Measurements from ENCODE around the gene PLCD1.

The PLCD1 gene

DNA sequence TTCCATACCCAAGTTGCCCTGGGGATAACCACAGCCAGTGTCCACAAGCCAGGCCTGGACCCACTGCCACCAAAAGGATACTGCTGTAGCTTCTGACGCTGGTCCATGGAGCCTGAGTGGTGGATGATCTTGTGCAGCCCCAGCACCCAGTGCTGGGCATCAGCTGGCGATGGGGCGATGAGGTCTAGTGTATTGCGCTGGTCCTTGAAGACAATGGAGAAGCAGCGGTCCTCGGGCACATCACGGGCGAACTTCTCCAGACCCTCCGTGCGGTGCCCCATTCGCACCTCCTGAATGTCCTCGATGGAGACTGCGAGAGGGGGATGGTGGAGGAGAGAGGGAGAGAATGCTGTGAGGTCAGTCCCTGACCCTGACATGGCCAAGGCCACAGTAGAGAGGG lies 13.0 kb downstream of the PLCD1 start:
- no peak for DNase-seq

DNA sequence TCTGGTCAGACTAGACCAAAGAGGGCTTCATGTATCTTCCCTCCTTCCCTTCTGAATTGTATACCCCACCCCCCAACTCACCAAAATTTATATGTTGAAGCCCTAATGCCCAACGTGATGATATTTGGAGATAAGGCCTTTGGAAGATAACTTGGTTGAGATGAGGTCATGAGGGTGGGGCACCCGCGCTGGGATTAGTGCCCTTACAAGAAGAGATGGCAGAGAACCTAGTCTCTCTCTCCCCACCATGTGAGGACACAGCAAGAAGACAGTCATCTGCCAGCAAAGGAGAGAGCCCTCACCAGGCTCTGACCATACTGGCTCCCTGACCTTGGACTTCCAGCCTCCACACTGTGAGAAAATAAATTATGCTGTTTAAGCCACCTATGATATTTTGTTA lies 13.5 kb downstream of the PLCD1 start:
- no peak for DNase-seq

DNA sequence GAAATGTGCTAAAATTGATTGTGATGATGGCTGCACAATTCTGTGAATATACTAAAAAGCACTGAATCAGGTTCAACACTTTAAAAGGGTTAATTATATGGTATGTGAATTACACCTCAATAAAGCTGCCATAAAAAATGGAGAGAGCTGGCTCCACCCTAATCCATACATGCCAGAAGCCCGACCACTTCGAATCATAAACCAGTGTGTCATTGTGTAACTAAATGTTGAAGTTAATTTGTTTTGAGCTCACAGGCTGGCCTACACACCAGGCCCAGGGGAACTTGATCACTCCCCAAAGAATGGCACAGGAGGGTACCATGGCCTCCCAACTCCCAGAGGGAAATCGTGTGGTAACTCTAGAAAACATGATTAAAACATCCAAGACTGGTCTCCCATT lies 14.0 kb downstream of the PLCD1 start:
- no peak for DNase-seq

DNA sequence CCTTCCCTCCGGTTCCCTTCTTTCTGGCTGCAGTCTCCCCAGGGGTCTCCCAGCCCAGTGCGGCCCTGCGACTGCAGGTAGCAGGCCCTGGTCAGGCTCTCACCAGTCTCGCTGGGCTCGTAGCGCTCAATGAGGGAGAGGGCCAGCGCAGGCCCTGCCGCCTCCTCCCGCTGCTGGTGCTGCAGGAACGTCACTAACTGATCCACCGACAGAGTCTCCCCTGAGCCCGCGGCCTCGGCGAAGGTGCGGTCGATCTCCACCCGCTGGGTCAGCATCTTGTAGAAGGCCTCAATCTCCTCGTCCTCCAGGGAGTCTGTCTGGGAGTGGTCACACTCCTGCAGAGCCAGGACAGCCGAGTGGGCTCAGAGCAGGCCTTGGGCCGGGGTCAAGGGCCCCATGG lies 18.3 kb downstream of the PLCD1 start:
- DNase-seq = no peak

DNA sequence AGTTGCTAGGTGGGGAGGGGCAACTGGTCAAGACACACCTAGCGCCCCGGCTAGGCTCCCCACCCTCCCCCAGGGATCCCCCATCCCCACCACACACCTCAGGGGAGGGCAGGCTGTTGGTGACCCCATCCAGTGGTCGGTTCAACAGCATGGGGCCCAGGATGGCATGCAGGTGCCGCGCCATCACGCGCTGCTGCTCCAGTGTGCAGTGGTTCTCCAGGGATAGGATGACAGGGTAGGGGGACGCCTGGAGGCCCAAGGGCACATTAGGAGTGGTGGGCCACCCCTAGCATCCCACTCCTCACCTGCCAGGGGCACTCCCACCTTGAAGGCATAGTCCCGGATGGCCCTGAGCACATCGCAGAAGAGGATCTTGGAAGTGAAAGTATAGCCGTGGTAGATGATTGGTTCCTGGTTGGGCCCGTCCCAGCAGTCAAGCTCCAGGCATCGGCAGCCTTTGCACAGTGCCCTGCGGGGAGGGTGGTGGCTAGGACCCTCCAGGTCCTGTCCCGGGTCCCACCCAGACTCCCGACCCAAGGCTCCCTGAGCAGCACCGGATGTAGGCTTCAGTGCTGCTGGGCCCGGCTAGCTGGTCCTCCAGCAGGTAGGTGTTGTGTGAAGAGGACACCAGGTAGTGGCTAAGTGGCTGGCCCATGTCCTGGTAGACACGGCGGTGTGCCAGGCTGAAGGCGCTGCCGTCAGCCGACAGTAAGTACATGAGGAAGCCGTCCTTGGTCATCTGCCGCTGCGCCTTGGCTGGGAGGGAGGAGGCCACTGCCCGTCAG lies 19.4 kb downstream of the PLCD1 start:
- DNase-seq = no peak

DNA sequence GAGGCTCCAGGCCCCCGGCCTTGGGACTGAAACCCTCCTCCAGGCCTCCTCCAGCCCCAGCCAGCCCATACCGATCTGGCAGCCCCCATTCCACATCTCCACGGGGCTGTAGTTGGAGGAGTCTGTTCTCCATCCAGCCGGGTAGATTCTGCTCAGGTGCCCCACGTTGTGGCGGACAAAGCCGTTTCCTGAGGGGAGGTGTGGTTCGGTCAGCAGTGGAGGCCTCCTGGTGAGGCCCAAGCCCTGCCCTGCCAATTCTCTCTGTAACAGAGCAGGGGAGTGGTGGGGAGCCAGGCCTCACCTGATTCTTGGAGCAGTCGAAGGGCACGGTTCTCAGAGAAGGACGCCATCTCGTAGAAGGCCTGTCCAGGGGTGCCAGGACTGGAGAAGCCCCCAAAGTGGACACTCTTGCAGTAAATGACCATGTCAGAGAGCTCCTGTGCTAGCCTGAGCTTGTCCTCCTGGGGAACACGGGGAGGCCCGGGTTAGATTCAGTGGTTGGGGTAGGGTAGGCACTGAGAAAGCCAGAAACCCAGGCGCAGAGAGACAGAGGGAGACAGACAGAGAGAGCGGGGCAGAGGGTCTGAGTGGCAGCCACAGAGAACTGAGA lies 20.4 kb downstream of the PLCD1 start:
- DNase-seq = no peak

DNA sequence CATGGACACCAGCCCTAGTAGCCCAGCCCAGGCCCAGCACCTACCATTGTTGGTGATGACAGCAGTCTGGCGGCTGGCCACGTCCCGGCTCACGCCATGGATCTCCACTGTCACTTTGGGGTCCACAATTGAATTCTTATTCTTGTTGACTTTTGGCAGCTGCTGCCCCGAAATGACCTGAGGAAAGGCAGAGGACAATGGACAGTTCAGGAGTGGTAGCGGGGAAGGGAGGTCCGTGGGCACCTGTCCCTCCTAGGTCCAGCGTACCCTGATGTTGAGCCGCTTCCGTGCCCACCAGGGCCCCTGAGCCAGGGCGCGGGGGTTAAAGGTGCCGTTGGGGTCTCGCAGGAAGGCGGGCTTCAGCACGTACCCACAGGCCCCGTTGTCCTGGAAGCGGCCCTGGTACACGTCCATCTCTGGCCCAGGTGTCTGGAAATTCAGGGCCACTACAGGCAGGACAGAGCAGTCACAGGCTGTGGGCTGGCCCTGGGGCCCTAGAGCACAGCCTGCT lies 21.2 kb downstream of the PLCD1 start:
- DNase-seq = no peak

DNA sequence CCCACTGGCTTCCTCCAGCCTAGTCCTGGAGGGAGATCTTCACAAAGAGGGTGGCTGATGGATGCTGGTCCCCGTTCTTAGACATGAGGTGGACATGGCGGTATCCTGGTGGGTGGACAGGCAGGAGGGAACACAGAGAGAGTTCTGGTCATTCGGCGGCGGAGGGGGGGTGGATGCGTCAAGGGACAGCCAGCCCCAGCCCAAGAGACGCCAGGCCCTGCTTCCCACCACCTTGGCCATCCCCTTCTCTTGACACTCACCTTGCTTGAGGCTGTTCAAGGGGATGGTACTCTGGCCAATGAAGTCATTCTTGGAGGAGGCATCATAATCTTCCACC lies 21.7 kb downstream of the PLCD1 start:
- no peak for DNase-seq

DNA sequence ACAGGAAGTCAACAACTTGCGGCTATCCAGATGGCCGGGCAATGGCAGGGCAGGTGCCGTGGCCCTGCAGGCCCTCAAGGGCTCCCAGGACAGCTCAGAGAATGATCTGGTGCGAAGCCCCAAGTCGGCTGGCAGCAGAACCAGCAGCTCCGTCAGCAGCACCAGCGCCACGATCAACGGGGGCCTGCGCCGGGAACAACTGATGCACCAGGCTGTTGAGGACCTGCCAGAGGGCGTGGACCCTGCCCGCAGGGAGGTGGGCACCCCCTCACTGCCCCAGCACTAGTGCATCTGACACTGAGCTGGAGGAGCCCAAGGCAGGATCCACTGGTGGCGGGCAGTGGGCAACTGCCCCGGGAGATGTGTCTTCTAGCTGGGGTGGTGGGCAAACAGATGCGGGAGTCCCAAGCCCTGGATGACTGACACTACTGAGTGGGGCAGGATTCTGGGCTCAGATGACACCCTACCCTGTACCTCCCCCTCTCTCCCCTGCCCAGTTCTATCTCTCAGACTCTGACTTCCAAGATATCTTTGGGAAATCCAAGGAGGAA lies 22.9 kb downstream of the PLCD1 start:
- no peak for DNase-seq

DNA sequence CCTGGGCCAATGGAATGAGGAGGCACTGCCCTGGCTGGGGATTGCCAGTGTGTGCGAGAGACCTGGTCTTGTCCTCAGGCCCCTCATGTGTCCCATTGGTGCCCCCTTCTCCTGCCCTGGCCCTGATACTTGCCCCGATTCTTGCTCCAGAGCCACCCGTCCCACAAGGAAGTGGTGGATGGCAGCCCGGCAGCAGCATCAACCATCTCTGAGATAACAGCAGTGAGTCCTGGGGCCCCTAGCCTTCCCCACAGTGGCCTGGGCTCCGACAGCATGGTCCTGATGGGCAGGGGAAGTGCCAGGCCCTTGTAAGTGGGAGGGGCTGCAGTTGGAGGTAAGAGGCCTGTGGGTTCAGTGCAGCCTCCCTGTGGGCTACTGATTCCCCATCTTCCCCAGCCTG lies 23.4 kb downstream of the PLCD1 start:
- DNase-seq = no peak

DNA sequence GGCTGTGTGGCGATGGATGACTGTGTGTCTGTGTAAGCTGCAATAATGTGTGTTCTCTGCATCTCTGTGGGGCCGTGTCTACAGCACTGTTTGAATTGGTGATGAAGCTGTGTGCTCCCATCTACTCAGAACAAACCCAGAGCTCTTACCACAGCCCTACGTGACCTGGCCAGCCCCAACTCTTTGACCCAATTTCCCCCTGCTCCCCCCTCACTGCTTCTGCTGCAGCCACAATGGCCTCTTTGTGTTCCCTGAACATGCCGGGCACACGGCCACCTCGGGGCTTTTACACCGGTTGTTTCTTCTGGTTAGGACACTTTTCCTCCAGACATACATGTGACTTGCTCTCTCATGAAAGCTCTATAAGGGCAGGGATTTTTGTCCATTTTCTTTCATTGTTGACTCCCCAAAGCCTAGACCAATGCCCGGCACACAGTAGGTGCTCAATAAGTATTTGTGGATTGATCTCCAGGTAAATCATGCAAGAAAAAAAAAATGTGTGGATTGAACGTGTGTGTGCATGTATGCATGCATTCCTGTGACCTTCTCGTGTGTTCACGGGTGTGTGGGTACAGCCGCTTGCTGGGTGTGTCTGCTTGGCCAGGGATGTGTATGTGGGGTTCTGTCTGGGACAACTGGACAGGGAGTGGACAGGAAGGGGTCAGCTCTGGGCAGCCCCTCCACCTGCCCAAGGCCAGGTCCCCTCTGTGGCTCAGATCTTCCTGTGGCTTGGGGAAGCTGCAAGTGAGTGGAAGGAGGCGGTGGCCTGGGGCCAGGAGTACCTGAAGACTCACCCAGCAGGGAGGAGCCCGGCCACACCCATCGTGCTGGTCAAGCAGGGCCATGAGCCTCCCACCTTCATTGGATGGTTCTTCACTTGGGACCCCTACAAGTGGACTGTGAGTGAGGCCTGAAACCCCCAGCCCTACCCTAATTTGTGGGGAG lies 24.1 kb downstream of the PLCD1 start:
- no peak for DNase-seq

DNA sequence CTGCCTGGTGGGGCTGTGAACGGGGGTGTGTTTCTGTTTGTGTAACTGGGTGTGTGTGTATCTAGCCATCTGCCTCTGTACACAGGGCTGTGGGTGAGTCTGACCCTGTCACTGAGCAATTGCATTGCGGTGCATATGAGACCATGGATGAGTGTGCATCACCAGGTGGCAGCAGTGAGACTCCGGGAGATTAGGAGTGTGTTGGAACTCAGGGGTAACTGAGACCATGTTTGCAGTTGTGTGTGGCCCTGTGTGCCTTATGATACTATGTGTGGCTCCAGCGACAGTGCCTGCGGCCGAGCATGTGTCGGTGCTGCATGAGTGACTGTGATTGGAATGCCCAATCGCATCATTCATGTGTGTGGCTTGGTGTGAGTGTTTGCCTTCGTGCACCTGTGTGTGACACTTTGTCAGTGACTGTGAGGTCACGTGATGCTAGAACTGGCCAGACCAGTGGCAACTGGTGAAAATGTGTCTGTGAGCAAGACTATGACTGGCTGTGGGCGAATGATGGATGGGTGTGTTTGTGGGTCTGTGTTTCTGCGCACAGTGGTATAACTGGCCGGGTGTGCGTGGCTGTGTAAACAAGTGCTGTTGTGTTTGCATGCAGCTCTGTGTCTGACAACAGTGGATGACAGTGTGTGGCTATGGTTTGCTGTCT lies 24.9 kb downstream of the PLCD1 start:
- peak; percentile 16 for DNase-seq

DNA sequence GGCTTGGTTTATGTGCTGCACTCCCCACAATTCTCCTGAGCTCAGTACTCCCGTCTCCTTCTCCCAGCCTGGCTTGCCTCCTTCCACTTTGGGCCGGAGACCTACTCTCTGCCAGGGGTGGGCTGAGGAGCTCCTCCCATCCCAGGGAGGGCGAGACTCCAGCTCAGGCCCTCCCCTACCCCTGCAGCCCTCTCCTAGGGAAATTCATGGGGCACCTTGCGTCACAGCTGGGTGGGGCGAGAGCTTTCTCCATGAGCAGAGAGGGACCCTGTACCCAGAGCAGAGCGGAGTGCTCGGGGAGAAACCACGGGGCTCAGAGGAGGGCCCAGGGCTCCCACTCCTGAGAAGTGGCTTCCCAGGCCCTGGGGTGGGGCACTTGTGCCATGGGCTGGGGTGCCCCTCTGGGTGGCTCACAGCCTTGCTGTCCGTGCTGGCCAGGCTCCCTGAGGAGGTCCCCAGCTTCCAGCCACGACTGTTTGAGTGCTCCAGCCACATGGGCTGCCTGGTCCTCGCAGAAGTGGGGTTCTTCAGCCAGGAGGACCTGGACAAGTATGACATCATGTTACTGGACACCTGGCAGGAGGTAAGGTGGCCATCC lies 25.5 kb downstream of the PLCD1 start:
- DNase-seq = no peak

DNA sequence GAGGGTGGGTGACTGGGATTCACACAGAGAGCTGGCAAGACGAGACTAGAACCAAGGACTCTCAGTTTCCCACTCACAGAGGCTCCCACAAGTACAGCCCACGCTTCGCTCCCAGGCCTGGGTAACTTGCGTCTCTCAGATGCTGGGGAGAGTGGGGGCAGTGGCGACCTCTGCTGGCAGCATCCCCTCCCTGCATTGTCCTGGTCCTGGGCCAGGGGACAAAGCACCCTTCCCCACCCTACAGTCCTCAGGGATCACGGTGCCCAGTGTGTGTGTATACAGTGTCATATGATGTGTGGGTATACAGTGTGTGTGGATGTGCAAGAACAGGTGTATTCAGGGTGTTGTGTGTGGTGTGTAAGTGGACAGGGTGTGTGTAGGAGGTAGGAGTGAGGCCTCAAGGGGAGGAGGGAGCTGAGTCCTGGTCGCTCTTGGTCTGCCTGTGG lies 26.0 kb downstream of the PLCD1 start:
- no peak for DNase-seq

DNA sequence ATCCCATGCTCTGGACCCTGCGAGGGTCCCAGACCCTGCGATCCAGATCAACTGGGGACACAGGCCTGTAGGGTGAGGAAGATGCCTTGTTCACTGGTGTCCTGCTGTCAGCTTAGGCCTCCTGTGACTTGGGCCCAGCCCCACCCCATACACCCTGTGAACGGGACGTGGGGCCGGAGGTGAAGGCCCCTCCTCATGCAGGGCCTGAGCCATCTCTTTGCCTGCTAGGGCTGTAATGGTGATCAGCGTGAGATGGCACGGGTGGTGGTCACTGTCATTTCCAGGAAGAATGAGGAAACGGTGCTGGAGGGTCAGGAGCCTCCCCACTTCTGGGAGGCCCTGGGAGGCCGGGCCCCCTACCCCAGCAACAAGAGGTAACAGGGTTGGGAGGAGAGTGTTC lies 26.5 kb downstream of the PLCD1 start:
- no peak for DNase-seq

DNA sequence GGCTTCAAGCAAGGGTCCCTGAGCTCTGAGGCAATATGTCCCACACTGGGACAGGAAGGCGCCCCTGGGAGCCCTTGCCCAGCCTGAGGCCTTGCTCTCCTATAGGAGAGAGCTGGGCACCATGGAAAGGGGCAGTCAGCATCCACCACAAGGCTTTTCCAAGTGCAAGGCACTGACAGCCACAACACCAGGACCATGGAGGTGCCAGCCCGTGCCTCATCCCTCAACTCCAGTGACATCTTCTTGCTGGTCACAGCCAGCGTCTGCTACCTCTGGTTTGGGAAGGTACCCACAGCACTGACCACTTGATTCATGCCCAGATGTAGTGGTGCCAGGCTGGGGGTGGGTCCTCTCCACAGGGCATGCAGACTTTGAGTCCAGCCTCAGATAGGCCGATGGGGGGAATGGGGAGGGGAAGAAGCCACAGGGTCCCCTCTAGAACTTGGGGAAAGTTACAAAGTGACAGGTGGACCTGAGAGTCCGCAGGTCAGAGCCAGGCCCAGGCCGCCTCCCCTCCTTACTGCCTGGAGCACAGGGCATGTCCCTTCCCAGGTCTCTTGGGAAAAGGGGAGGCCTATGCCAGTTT lies 27.1 kb downstream of the PLCD1 start:
- no peak for DNase-seq

DNA sequence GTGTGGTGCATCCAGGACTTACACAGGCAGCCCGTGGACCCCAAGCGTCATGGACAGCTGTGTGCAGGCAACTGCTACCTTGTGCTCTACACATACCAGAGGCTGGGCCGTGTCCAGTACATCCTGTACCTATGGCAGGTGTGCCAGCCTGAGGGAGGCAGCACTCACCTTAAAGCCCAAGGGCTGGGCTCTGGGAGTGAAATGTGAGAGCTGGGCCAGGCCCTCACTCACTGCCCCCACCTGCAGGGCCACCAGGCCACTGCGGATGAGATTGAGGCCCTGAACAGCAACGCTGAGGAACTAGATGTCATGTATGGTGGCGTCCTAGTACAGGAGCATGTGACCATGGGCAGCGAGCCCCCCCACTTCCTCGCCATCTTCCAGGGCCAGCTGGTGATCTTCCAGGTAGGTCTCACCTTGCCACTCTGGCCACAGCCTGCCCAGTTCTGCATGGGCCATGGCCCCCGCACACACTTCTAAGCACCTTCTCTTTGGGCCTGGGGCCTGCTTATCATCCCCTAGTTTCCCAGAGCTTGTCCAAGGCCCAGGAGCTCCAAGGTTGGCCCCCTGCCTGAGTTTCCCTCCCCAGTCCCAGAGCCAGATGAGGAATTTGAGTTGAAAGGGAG lies 27.9 kb downstream of the PLCD1 start:
- no peak for DNase-seq

DNA sequence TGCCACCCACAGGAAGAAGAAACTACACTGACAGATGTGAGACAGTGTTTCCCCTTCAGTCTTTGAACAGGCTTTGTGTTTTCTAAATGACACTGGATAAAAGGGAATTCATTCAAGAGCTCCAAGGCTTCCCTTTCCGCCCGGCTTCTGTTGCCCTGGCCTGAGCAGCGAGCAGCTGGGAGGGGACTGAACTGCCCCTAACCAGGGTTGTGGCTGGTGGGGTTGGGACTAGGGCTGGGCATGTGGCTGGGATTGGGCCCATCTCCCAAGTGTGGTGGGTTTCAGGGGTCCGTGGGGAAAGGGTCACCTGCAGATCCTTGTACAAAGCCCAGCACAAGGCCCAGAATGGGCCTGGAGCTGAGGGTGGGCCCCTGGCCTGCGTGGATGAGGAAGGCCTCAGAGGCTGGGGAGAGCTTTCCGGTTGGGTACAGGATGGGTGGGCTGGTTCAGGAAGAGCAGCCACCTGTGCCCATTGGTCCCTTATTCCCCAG lies 28.4 kb downstream of the PLCD1 start:
- DNase-seq = no peak

DNA sequence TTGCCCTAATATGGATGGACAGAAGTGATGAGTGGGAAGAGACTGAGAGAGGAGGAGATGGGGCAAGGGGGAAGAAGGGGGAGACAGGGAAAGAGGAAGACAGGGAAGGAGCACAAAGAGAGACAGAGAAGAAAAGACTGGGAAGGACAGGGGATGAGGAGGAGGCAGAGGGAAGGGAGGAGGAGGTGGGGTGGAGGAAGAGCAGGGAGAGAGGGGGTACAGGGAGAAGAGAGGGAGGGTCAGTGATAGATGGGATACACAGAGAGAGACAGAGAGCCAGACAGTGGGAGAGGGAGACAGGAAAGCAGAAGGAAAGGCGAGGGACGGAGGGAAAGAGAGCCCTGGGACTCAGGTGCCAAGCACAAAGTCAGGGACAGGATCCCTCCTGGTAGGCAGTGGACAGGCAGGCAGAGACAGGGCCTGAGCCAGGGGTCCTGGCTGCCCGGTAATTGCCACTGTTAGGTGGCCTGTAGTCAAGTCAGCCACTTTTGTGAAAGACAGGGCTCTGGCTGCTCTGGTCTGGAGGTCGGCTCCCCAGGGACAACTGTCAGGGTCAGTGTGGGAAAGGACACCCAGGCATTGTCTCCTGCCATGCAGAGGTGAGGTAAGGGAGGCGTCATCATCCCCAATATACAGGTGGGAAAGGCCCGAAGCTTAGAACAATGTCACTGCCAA lies 29.1 kb downstream of the PLCD1 start:
- DNase-seq = no peak

DNA sequence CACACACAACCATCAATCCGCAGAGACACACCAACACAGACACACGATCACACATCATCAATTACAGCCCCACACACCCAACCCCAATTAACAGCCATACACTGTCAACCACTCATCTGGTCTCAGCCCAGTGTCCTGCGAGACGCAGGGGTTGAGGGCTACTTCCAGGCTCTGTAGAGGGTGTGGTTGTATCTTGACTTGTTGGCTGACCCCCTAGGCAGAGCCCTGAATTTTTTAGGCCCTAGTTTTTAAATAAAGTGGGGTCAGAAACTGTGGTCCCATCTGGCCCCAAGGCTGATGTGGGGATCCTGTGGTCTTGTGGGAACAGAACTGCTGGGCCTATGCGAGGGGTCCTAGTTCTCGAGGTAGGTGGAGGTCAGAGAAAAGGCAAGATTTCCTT lies 29.6 kb downstream of the PLCD1 start:
- no peak for DNase-seq
